Measurements from ENCODE around the gene ZIC1.

ZIC1 gene

DNA sequence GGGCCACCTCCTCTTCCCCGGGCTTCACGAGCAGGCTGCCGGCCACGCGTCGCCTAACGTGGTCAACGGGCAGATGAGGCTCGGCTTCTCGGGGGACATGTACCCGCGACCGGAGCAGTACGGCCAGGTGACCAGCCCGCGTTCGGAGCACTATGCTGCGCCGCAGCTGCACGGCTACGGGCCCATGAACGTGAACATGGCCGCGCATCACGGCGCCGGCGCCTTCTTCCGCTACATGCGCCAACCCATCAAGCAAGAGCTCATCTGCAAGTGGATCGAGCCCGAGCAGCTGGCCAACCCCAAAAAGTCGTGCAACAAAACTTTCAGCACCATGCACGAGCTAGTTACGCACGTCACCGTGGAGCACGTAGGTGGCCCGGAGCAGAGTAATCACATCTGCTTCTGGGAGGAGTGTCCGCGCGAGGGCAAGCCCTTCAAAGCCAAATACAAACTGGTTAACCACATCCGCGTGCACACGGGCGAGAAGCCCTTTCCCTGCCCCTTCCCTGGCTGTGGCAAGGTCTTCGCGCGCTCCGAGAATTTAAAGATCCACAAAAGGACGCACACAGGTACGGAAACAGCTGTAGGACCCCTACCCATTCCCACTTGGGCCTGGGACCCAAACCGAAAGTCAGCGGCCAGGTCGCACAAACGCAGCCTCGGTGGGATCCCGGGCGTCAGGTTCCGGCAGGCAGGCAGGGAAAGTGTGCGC, 1.5 kb downstream of the ZIC1 start:
- DNase-seq = peak in 2 of 4 experiments; percentile 21 to 23

DNA sequence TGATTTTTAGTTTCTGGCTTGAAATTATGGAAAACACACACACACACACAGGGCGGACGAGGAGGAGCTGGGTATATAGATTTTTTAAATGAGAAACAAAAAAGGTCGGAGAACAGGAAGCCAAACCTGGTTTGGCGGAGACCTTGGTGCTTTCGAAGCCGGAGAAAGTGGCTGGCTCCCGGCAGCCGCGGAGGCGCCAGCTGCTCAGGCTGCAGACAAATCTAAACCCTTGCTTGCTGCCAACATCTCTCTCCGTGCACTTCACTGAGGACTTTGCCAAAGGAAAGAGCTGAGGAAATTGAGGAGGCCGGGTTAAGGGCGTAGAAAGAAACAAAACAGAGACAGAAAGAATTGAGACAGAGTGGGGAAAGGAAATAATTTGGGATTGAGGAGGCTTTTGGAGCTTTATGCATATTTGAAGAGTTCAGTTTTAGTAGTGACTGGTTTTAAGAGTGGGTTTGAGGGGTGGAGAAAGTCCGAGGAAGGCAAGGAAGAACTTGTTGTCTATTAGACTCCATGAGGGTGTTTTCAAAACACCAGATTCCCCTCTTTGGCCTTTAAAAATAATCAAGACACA, 2.2 kb downstream of the ZIC1 start:
- DNase-seq = no peak

DNA sequence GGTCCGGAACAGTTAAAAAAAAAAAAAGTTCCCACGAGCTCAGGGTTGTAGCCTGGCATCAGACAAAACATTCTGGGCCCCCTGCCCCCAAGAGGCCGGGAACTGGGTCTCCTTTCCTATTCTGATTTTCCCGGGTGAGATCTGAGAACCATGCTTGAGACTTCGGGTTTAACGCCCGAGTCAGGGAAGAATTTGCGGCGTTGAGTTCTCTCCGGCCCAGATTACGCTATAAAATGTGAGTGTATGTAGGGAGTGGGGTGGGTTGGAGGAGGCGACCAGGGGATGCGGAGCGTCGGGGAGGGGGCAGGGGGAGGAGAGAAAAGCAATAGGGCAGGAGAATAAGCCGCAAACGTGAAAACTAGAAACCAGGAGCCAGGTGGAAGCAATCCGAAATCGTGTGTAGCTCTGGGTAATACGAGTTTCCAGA, 2.7 kb downstream of the ZIC1 start:
- no peak for DNase-seq

DNA sequence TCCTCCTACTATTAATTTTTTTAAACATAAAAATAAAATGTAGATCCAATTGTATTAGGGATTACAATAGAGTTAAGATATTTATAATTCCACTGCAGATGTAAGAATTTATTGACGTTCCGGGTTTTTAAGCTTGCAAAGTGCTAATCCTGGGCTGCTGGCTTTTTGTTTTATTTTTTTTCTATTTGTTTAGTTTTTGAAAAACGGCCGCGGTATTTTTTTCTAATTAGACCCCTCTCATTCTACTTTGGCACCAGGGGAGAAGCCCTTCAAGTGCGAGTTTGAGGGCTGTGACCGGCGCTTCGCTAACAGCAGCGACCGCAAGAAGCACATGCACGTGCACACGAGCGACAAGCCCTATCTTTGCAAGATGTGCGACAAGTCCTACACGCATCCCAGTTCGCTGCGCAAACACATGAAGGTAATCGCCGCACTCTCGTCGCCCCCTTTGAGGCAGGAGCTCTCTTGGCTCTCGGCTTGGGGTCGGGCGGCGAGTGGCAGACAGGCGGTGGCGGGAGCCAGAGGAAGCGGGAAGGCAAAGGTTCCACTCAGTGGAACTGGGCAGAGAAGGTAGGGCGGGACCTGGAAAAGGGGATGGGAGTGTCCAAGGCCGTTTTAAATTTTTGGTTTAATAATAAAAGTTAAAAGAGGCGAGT, 3.2 kb downstream of the ZIC1 start:
- no peak for DNase-seq

DNA sequence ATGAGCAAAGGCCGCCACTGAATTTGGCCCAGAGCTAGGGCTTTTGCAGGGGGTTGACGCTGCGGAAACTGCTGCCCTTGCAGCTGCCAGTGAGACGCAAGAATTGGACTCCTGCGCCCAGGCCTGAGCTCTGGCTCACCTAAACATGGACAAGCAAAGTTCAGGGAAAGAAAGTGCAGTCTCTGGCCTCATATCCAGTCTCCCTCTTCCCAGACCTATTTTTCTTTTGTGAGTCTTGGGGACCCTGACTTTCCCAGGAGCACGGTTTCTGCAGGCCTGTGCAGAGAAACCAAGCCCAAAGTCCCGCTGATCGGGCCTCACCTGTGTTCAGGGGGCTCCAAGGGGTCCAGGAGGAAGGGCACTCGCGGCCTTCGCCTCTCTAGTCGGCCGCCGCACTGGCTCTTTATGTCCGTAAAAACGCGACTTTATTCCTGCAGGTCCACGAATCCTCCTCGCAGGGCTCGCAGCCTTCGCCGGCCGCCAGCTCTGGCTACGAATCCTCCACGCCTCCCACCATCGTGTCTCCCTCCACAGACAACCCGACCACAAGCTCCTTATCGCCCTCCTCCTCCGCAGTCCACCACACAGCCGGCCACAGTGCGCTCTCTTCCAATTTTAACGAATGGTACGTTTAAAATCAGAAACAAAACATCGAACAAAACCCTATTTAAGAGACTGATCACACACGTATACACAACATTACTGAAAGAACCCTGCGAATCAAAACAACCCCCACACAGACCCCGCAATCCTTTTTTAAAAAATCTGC, 3.9 kb downstream of the ZIC1 start:
- no peak for DNase-seq

DNA sequence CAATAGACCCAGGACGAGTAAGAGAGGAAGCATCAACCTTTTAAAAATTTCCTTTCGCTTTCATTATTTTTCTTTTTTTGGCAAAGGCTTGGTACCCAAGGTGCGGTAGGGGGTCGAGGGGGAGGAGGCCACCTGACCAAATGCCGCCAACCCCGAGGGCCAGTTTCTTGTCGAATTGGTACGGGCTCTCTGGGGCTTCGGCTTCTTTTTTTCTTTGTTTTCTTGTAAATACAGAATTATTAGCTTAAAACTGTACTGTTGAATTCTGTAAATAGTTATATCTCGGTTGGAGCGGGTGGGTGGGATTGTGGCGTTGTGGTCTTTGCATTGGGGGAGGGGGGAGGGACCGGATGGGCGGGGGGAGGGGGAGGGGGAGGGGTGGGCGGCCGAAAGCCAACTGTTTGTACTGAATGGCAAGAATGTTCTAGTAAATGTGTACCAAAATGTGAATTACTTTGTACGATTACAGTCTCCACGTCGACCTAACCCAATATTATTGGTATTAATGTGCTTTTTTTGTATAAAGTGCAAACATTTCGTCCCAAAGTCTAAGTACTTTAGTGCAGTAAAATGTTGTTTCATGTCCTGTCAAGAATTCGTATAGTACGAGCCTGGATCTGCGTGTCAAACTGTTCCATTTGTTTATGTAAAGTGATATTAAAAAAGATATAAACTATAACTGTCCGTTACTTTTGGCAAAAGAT, 4.7 kb downstream of the ZIC1 start:
- no peak for DNase-seq

DNA sequence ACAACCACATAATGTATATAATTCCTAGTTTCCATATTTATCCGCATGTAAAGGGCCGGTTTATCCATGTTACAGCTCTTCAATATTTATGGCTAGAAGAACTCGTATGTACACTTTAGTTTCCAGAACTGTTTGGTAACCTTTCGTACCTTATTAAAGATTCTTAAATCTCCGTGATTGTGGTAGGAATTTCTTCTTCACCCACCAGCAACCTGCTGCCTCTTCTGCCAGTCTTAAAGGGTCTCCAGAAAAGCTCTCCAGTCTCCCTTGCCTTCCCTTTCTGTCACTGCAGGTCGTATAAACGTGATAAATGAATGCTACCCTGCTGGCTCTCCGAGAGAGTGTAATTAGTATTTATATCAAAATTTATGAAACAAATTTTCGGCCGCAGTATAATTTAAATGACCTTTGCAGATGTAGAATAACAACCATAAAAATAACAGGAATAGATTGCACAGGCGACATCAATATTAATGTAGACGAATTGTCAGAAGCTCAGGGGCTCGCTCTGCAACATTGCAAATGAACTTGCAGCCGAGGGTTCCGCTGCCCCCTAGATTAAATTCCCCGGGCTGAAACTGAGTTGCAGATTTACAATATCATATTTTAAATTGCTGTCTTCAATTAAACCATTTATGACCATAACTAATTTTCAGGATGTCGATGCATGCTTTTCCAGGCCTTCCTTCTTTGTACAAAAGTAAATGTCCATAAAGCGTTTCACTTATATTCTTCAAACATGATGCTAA, 5.4 kb downstream of the ZIC1 start:
- no peak for DNase-seq

DNA sequence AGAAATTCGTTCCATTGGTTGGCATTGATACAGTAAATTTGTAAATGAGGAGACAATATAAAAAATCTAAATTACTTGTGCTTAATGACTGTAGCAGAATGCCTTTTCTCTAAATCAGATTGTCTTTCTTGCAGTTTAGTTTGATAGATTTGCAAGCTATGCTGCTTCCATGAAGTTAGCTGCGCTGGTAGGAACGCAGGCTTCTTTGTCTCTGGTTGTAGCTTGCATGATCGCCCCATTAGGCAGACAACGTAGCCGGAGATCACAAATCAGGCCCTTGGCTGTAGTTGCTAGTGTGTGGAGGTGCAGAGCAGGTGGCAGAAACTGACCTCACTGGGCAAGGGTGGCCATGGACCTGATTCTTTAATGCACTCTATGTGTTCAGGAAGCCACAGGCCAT, 6.1 kb downstream of the ZIC1 start:
- no peak for DNase-seq

DNA sequence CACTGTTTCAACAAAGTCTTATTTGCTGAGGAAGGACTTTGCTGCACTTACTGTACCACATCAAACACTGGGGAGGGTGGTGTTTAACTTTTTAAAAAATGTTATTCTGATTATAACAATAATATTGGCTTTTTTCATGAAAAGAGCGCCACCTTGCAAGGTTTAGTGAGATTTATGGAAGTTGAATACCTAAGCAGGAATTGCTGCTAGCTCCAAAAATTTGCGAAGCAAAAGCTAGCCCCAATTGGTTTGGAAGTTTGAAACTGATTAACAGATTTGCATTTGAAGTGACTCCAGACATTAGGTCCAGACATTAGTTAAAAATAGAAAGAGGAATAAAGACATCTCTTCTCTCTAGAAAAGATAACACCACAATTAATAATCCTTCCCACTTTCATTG, 6.7 kb downstream of the ZIC1 start:
- DNase-seq = no peak

DNA sequence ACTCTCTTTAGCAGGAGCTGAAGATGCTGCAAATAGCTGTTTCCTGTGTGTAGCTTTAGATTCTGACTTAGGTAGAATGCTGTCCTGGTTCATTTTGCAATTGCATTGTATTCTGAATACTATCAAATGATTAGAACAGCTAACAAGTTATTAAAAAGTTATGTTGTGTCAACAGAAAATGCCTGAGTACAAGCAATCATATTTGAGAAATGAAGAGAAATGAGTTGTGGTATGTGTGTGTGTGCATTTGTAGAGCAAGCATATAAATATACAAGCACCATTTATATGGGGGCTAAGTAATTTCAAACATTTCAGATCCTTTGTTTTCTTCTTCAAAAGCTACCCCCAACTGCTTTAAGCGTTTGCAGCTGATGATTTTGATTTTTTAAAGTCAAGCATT, 7.8 kb downstream of the ZIC1 start:
- DNase-seq = no peak

DNA sequence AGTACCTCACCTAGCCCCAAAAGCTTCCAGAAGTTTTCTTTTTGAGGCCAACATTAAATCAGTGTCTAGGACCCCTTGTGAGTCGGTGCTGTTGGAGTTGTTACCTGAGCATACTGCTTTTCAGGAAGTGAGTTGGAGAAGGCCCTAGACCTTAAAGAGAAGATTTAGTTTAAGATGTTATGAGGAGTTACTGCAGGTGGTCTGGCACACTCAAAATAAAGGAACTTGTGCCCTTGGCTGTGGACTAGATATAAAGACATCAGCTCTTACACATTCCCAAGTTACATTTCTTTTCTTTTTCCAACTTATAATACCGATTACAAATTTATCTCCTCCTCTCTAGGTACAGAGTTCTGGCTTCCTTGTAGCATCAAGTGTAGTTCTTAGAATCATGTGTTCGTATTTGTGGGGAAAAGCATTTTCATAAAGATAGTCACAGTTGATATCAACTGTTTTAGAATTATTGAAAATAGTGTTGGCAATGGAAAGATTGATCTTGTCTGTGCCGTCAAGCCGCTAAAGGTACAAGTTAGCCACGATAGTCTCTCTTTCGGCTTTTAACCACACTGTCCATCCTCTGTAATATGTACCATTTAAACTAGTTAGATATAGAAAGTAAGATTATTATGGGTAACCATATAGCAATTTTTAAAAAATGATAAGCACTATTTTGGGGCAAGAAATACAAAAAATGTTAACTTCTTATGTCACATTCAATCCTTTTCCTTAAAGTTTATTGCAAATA, 8.6 kb downstream of the ZIC1 start:
- no peak for DNase-seq

DNA sequence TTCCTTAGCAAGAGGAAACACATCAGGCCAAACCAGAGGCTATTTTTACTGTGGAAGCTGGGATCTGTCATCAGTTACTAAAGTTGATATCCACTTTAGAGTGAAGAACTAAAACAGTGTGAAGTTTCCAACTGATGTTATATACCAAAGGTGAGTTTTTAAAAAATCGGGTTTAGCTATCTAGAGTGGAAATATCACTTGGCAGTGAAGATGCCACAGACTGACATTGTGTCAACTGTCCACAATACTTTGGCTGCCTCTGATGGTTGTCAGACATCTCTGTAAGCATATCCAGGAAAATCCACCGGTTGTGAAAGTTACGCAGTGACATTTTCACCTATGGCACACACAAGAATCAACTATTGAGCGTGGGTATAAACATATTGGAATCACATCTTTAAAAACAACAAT, 9.2 kb downstream of the ZIC1 start:
- DNase-seq = no peak

DNA sequence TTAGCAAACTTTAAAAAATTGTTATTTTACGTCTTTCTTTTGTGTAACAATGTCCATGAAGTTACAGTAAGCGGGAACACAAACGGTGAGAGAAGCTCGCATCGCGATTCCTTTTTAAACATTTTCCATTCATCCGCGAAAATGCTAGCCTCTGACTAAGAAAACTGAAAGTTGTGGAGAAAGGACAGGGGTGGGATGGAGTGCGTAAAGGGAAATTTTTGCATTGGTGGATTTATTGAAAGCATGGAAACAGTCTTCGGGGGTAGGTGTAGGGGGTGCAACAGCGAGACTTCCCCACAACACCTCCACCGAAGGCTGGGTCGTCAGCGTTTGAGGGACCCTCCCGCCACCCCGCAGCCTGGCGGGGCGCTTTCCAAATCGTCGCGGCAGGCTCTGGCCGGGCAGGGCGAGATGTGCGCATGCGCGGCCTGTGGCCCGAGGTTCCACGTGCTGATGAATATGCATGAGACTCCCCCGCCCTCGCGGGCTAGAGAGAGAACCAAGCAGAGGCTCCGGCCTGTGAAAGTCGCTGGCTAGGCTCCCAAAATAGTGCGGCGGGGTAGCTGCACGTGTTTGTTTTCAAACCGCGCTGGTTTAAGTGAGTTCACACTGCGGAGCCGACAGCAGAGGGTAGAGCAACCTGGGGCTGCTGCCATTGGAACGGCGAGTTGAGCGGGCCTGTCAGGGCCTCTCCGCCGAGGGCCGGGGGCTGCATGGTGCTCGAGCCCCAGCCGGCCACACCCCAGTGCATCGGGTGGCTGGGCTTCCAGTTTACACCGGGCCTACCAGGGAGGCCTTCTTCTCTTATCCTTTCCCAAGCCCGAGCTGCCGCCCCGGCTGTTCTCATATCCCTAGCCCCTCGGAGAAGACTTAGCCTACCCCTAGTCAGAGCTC, 9.9 kb downstream of the ZIC1 start:
- peak in 2 of 4 experiments; percentile 19 to 24 for DNase-seq

DNA sequence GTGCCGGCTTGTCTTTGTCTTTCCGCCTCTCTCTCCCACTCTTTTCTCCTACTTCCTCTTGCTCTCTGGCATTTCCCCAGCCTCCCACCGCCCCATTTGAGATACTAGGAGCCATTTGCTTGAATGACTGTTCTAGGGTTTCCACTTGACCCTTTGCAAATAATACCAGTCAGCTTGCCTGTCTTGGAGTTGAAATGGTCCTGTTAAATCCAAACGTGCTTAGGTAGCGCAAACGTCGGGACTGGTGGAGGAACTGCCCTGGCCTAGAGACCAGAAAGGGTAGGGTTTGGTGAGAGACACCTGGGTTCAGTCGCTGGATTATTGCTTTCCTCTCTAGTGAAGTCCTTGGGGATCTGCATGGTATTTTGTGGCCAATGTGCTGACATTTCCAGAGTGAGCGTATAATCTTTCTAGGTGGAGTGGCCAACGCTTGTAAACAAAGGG, 10.6 kb downstream of the ZIC1 start:
- no peak for DNase-seq

DNA sequence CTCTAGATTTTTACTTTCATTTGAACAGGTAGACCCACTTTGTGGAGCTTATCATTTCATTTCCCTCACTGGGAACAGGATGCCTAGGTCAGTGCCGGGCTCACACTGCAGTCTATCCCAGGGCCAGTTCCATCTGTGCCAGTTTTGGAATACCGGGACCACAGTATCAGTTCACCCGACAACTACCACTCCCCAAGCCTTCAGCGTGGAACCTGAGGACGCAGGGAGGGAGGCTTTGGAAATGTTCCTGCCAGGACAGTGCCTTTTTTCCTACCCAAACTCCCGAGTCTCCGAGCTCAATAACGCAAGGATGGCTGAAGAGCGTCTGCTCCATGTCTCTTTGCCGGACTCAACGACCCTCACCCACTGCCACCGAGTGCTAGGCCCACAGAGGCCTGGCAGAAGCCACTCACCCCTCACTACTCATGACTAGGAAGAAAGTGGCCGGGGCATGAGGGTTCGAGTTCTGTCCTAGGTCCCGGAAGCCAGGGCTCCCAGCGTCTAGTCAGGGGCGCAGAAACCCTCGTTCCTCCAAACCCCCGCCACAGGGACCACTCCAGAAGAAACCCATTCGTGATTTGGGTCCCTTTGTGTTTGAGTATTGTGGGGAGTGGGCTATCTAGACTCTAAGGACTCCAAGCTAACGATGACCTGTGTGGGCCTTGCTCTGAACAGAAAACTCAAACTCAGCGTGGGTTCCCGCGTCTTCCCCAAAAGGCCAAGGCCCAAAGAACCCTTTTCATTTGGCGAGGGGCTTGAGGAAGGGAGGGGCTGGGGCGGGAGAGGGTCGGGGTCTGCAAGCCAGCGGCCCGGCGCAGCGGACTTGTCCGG, 11.4 kb downstream of the ZIC1 start:
- DNase-seq = no peak

DNA sequence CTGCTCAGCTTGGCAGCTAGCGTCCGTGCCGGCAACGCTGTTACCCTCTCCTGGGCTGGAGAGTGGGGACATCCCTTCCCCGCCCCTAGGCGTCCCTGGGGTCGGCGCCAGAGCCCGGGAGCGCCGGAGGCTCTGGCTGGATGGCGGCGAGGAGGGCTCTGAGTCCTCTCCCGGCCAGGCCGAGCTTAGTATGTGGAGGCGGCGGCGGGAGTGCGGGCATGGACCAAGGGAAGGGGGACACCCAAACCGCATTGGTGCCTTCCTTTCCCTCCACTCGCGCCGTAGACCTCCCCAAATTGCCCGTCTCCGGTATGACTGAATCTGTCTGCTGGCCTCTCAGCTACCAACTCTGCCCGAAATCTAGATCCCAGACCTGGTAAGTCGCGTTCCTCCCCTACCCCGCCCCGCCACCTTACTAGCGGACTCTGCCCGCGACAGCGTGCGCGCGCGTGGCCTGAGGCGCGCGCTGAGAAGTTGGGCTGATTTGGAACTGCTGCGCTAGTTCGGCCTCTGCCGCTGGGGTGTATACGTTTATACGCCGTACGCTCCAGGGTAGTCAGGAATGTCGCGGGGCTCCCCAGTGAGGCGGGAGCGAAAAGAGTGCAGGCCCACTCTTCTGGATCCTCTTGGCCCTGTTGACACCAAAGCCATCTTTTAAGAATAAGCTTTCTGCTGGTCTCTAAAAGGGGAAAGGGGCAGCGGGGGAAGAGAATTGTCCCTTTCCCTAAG, 12.2 kb downstream of the ZIC1 start:
- DNase-seq = no peak

DNA sequence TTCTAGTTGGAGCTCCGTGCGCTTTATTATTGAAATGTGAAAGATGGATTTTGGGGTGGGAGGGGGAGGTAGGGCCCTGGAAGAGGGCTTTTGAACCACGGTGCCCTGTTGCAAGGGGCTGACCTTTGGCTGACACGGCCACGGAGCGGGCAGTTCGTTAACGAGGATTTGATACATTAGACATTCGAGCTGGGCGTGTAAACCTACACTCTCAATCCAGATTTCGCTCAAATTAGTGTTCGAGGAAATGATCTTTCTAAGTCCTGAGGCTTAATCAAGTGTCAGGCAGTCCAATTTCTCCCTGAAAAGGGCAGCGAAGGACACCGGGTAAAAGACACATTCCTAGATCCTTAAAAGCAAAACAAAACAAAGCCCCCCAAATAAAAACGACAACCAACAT, 13.0 kb downstream of the ZIC1 start:
- no peak for DNase-seq

Data from suppressor macrophage (primary cell).